T-cell (primary cell): ENCODE measurements around the gene SCUBE2. TPM values are rescaled to one million over a fixed set of nuclear protein-coding genes. Genes with fewer than 3 reads are reported as not detected.
"Not testable (repeated sequence)": the region's sequence is repeated elsewhere in the genome, so short reads cannot be mapped to it uniquely, and the experiment has no call there.

Experiments
- ATAC-seq, 4 experiments: fragments of 200-7000 bp in 3 of 4; fragments of 150-1000 bp in 1 of 4; cut with Tn5 transposase; replicated peaks in 1 of 4; 1 replicate in 3 of 4; 2 replicates in 1 of 4; pipeline ENCODE4 v1.10.0; 2021; ENCODE audit warnings: moderate library complexity in 3 of 4, mild to moderate bottlenecking in 2 of 4, moderate number of reproducible peaks in 1 of 4
- CTCF ChIA-PET, 2 donors: fragments of 300-600 bp; sonication (Branson Sonifier 250); formaldehyde crosslinking; loops; one replicate each; lab custom pipeline; 2022; ENCODE audit warnings: antibody characterized with exemption in 2 of 2; lab: Charles Lee
- POLR2A ChIA-PET, 2 donors: fragments of 300-600 bp; sonication (Branson Sonifier 250); formaldehyde crosslinking; loops; one replicate each; lab custom pipeline; 2022; ENCODE audit warnings: antibody characterized with exemption in 2 of 2; lab: Charles Lee
- DNase-seq, 35 experiments: peaks; one replicate each; pipeline versions ENCODE4 v3.0.0 to v3.0.0-alpha.2; 2013 to 2023
- H3K27ac ChIP-seq: one replicate; pipeline ENCODE4 v1.5.1; 2013; ENCODE audit warnings: low read length
- H3K27me3 ChIP-seq, 2 experiments: replicated peaks in 1 of 2; 1 replicate in 1 of 2; 2 replicates in 1 of 2; pipeline versions ENCODE4 v1.6.1 to v1.7.0; 2013; ENCODE audit warnings: low read length in 1 of 2, mixed read lengths in 1 of 2; ENCODE audit not compliant: control insufficient read depth in 2 of 2, insufficient read depth in 2 of 2; ENCODE audit errors: extremely low read depth in 1 of 2
- H3K36me3 ChIP-seq, 2 donors: 1 replicate in 1 of 2; 2 replicates in 1 of 2; pipeline versions ENCODE4 v1.6.1 to v1.7.0; 2013; ENCODE audit warnings: low read length in 1 of 2; ENCODE audit not compliant: control insufficient read depth in 2 of 2, insufficient read depth in 1 of 2; ENCODE audit errors: extremely low read depth in 1 of 2
- H3K4me1 ChIP-seq, 2 experiments: 1 replicate in 1 of 2; 2 replicates in 1 of 2; pipeline versions ENCODE4 v1.6.1 to v1.7.0; 2013; ENCODE audit warnings: low read length in 2 of 2, mixed read lengths in 1 of 2; ENCODE audit not compliant: insufficient read depth in 2 of 2, control insufficient read depth in 1 of 2; ENCODE audit errors: extremely low read depth in 1 of 2
- H3K4me3 ChIP-seq, 2 donors: 1 replicate in 1 of 2; 2 replicates in 1 of 2; pipeline versions ENCODE4 v1.5.1 to v1.7.0; 2013; ENCODE audit warnings: mild to moderate bottlenecking in 2 of 2, low read length in 1 of 2, moderate library complexity in 1 of 2; ENCODE audit not compliant: control insufficient read depth in 1 of 2; ENCODE audit errors: extremely low read depth in 1 of 2
- H3K9me3 ChIP-seq: 2 replicates; pipeline ENCODE4 v1.7.0; 2013
- H3K27ac Mint-ChIP-seq, 2 donors: one replicate each; pipeline ENCODE4 v1.8.0; 2020 to 2021; ENCODE audit warnings: mild to moderate bottlenecking in 2 of 2, mixed read lengths in 2 of 2
- H3K27me3 Mint-ChIP-seq, 2 donors: one replicate each; pipeline ENCODE4 v1.8.0; 2021 to 2022; ENCODE audit warnings: mixed read lengths in 2 of 2
- H3K36me3 Mint-ChIP-seq: one replicate; pipeline ENCODE4 v1.8.0; 2021; ENCODE audit warnings: mixed read lengths
- H3K4me1 Mint-ChIP-seq, 3 donors: one replicate each; pipeline ENCODE4 v1.8.0; 2020 to 2022; ENCODE audit warnings: mixed read lengths in 3 of 3, mild to moderate bottlenecking in 1 of 3
- H3K4me3 Mint-ChIP-seq, 3 donors: one replicate each; pipeline ENCODE4 v1.8.0; 2020 to 2022; ENCODE audit warnings: mild to moderate bottlenecking in 3 of 3, mixed read lengths in 3 of 3, moderate library complexity in 3 of 3
- H3K9me3 Mint-ChIP-seq, 3 donors: one replicate each; pipeline ENCODE4 v1.8.0; 2020 to 2022; ENCODE audit warnings: mixed read lengths in 3 of 3
- WGBS: methylation state at CpG from one replicate; pipeline ENCODE4 v1.1.5; 2013; ENCODE audit warnings: missing lambda C conversion rate; ENCODE audit not compliant: insufficient coverage; 5-methylcytosine and 5-hydroxymethylcytosine counted together
- total RNA-seq, 35 experiments: library from RNA in 6 of 35; stranded (reverse) in 6 of 35; fragments of 120-200 nt in 1 of 35; gene quantifications; one replicate each; pipeline versions ENCODE4 v1.2.1 to v1.2.4 and lab custom pipeline; 2013 to 2026

Gene SCUBE2
- total RNA-seq, 5 donors from 2014 or later (not counting 1 experiment from before 2014, with no cell fraction given): 0.22 to 1.3 (median 0.77) TPM; not detected in 1

GRCh38 chr11:8979365-8979764, 112.0 kb downstream of the SCUBE2 start:
- DNase-seq, H3K27me3 ChIP-seq, H3K27ac ChIP-seq, H3K4me1 ChIP-seq, H3K9me3 ChIP-seq, POLR2A ChIA-PET, H3K4me3 ChIP-seq, ATAC-seq, H3K36me3 Mint-ChIP-seq, H3K27me3 Mint-ChIP-seq, H3K4me3 Mint-ChIP-seq, H3K4me1 Mint-ChIP-seq, H3K27ac Mint-ChIP-seq, H3K9me3 Mint-ChIP-seq, H3K36me3 ChIP-seq, CTCF ChIA-PET: not testable (repeated sequence)
- WGBS: no CpG with 5 or more reads among the region's 7 CpGs

- CTCF ChIA-PET: no interaction called here
- Mint-ChIP-seq H3K4me1 (no peaks in the 10 kb centered on the region), H3K27ac (no peak overlapping the region), H3K27me3 (no peaks in the 10 kb centered on the region), H3K9me3 (no peaks in the 10 kb centered on the region), H3K4me3 (no peak overlapping the region), H3K36me3 (peaks cover 4% of the 10 kb centered on the region)
- Histone ChIP-seq H3K9me3 (no peaks in the 10 kb centered on the region), H3K27ac (no peak overlapping the region), H3K4me1 (no peaks in the 10 kb centered on the region), H3K4me3 (no peak overlapping the region), H3K27me3 (no peaks in the 10 kb centered on the region), H3K36me3 (no peaks in the 10 kb centered on the region)
- no peak for DNase-seq
- no peak for ATAC-seq
- POLR2A ChIA-PET: no interaction called here
- WGBS: 58% methylated on average over 2 of the region's 3 CpGs
Observed at GRCh38 chr11:8973121-8973520, 118.3 kb downstream of the SCUBE2 start.

DNA sequence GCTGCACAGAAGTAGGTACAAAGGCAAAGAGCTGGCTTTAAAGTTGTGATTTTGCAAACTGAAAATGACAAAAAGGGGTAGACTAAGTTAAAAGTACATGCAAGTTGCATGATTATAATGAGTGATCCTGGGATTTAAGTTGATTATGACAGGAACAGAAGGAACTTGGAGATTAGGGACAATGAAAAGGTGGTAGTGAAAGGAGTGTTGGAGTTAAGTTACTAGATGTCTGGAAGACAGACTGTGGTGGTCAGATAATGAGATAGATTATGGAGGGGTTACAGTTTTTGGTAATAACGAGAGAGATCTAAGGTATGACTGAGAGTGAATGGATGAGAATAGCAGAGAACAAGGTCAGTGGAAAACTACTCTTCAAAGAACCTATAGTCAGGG, 119.5 kb downstream of the SCUBE2 start:
- Mint-ChIP-seq H3K27me3 (no peaks in the 10 kb centered on the region), H3K4me3 (no peak overlapping the region), H3K27ac (no peak overlapping the region), H3K4me1 (no peaks in the 10 kb centered on the region), H3K36me3 (peaks cover 4% of the 10 kb centered on the region), H3K9me3 (no peaks in the 10 kb centered on the region)
- no CpG with 5 or more reads among the region's 1 CpG for WGBS
- no peak overlapping the region for H3K4me3 ChIP-seq
- ChIA-PET CTCF (no interaction called here), POLR2A (no interaction called here)
- H3K4me1 ChIP-seq: no peaks in the 10 kb centered on the region
- no peak overlapping the region for H3K27ac ChIP-seq
- peaks cover 0 to 4% of the 10 kb centered on the region in 2 donors for H3K36me3 ChIP-seq
- ATAC-seq (no peak), DNase-seq (no peak)
- no peaks in the 10 kb centered on the region for H3K9me3 ChIP-seq
- H3K27me3 ChIP-seq: no peaks in the 10 kb centered on the region

GRCh38 chr11:8971196-8971923, 120.0 kb downstream of the SCUBE2 start:
- Histone ChIP-seq H3K9me3 (no peaks in the 10 kb centered on the region), H3K36me3 (peaks cover 0 to 4% of the 10 kb centered on the region in 2 donors), H3K4me1 (no peaks in the 10 kb centered on the region), H3K27ac (no peak overlapping the region), H3K4me3 (no peak overlapping the region), H3K27me3 (no peaks in the 10 kb centered on the region)
- ChIA-PET POLR2A (no interaction called here), CTCF (no interaction called here)
- H3K27me3 Mint-ChIP-seq: no peaks in the 10 kb centered on the region
- WGBS: 89% methylated on average over 1 of the region's 2 CpGs
- H3K4me1 Mint-ChIP-seq: peaks cover 0 to 2% (median 0%) of the 10 kb centered on the region in 3 donors
- H3K4me3 Mint-ChIP-seq: no peak overlapping the region
- H3K9me3 Mint-ChIP-seq: no peaks in the 10 kb centered on the region
- no peak for ATAC-seq
- H3K36me3 Mint-ChIP-seq: peaks cover 4% of the 10 kb centered on the region
- H3K27ac Mint-ChIP-seq: no peak overlapping the region
- no peak for DNase-seq

Other genes with a start within 250 kb of the SCUBE2 start
- gene AKIP1, start 180.4 kb downstream of the SCUBE2 start, total RNA-seq: 10 to 100 TPM in 3 of 5 donors, 1 to 10 TPM in 2; 5.8 to 17.9 (median 11.1) TPM
- gene C11orf16, start 158.7 kb downstream of the SCUBE2 start, total RNA-seq: not detected
- not detected for gene ASCL3, start 148.6 kb downstream of the SCUBE2 start, total RNA-seq
- gene TMEM9B, start 127.2 kb downstream of the SCUBE2 start, total RNA-seq: 10 to 100 TPM; 19.9 to 30.5 (median 29.4) TPM
- 1 to 10 TPM in 4 of 5 donors, under 1 TPM in 1; 0.89 to 3.9 (median 1.6) TPM for gene NRIP3, start 87.6 kb downstream of the SCUBE2 start, total RNA-seq
- gene DENND5A, start 173.8 kb upstream of the SCUBE2 start, total RNA-seq: 100 to 1,000 TPM in 2 of 5 donors, 10 to 100 TPM in 3; 57.8 to 151 (median 84.2) TPM
- 10 to 100 TPM; 29.0 to 55.6 (median 42.7) TPM for gene TMEM41B, start 223.0 kb upstream of the SCUBE2 start, total RNA-seq